SK-N-MC (cell line): ENCODE results near the gene CREB5.

Source experiments
- DNase-seq: peaks from one replicate; pipeline ENCODE4 v3.0.0-alpha.2; 2011; ENCODE audit warnings: low read depth, low spot score
- H3K27ac ChIP-seq: fragments of 200-600 bp; sonication (generic); 2 replicates; pipeline ENCODE4 v1.5.1; 2016; ENCODE audit warnings: mixed run types
- H3K36me3 ChIP-seq: fragments of 200-600 bp; sonication (generic); 2 replicates; pipeline ENCODE4 v1.6.1; 2017; ENCODE audit warnings: antibody characterized with exemption, low read length, mixed read lengths; ENCODE audit not compliant: insufficient read depth
- H3K4me3 ChIP-seq: fragments of 200-600 bp; sonication (generic); 2 replicates; pipeline ENCODE4 v1.5.1; 2016
- H3K9ac ChIP-seq: fragments of 200-600 bp; sonication (generic); 2 replicates; pipeline ENCODE4 v1.8.0; 2017; ENCODE audit warnings: mixed run types, mixed read lengths; ENCODE audit not compliant: insufficient read length
- H3K9me3 ChIP-seq: fragments of 200-600 bp; sonication (generic); 2 replicates; pipeline ENCODE4 v1.6.1; 2017; ENCODE audit warnings: low read depth, mild to moderate bottlenecking, antibody characterized with exemption, low read length, moderate library complexity, mixed read lengths
- EZH2 ChIP-seq: fragments of 200-600 bp; sonication (generic); IDR thresholded peaks from one replicate; pipeline ENCODE4 v1.6.1; 2017; ENCODE audit warnings: antibody characterized with exemption
- FOXP2 ChIP-seq: optimal IDR thresholded peaks from 2 replicates; pipeline ENCODE3; 2011; ENCODE audit warnings: mild to moderate bottlenecking, moderate library complexity; ENCODE audit not compliant: insufficient read depth; ENCODE audit errors: extremely low read length, control extremely low read depth
- POLR2AphosphoS5 ChIP-seq: IDR thresholded peaks from 2 replicates; pipeline ENCODE4 v1.6.1; 2012; ENCODE audit warnings: mild to moderate bottlenecking, low read depth, low read length, borderline replicate concordance

CREB5 gene

DNA sequence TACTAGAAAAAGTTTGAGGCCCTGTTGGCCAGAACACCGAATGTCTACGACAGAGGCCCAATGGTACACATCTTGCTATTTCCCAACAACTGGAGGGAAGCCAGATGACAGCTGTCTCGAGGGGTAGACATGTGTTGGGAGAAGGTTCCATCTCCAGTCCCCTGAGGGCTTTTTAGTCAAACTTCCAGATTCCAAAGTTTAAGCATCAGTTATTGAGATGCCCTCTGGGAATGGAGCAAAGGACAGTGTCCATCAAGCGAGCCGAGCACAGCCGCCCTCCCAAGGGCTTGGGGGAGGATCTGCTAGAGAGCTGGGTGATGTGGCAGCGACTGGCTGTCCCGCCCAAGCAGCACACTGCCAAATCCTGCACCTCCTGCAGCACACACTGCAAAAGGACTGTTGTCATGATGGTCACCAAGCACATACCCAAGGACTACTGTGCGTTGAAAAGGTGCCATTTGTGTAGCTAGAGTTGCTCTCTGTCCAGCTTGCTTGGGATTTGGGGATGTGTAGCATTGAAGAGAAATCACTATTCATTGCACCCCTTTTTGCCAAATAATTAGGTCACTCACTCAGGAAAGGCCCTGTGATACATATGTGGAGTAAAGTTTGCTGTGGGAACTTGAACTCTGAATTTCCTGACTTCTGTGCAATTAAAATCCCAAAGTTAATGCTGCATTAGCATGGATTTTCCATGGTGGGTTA, 381.2 kb downstream of the CREB5 start:
- Histone ChIP-seq H3K9me3 (no peaks in the 10 kb centered on the region), H3K27ac (no peak overlapping the region), H3K36me3 (no peaks in the 10 kb centered on the region), H3K4me3 (no peak overlapping the region), H3K9ac (no peak overlapping the region)
- TF ChIP-seq EZH2 (no peak), POLR2AphosphoS5 (no peak), FOXP2 (no peak)
- no peak for DNase-seq

GRCh38 chr7:28798274-28798673, 386.0 kb downstream of the CREB5 start:
- TF ChIP-seq POLR2AphosphoS5, result no peak
- TF ChIP-seq FOXP2, result no peak
- no peak for TF ChIP-seq EZH2
- H3K9ac ChIP-seq, result no peak overlapping the region
- no peaks in the 10 kb centered on the region for H3K9me3 ChIP-seq
- DNase-seq, result no peak
- no peaks in the 10 kb centered on the region for H3K36me3 ChIP-seq
- H3K27ac ChIP-seq, result no peak overlapping the region
- H3K4me3 ChIP-seq, result no peak overlapping the region

DNA sequence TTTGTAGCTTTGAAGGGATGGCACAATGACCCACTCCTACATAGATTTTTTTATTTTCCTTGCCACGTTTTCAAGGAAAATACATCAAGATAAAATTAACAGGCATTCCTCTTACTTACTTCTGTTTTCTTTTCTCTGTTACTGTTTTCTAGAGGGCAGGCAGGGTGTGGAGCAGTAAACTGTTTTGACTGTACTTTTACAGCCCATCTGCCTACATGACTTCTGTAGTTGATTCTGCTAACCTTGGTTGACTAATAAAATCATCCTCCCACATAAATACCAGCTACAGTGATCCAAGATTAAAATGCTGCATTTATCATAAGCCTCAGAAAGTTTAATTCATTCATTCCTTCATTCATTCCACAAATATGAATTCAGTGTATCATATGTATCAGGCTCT, 387.3 kb downstream of the CREB5 start:
- no peaks in the 10 kb centered on the region for H3K36me3 ChIP-seq
- H3K9ac ChIP-seq, result no peak overlapping the region
- H3K4me3 ChIP-seq, result no peak overlapping the region
- H3K9me3 ChIP-seq, result no peaks in the 10 kb centered on the region
- no peak for DNase-seq
- no peak overlapping the region for H3K27ac ChIP-seq
- TF ChIP-seq FOXP2, result no peak
- TF ChIP-seq POLR2AphosphoS5, result no peak
- TF ChIP-seq EZH2, result no peak

DNA sequence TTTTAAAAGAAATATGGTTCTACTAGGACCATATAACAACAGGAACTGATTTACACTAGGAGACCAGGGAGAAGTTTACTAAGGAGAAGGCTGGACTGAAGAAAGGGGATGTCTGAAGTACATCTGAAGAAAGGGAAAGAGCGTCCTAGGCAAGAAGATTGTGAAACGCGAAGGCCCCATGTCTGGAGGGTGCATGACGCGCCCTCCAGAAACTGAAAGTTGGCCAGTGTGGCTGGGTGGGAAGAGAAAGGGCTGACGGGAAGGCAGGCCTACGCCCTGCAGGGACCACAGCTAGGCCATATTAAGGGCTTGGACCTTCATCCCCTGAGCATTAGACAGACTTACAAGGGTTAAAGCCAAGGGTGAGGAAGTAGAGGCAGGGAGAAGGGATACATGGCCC, 387.8 kb downstream of the CREB5 start:
- no peak for DNase-seq
- TF ChIP-seq FOXP2 (no peak), POLR2AphosphoS5 (no peak), EZH2 (no peak)
- H3K9ac ChIP-seq, result no peak overlapping the region
- no peaks in the 10 kb centered on the region for H3K9me3 ChIP-seq
- no peak overlapping the region for H3K4me3 ChIP-seq
- H3K36me3 ChIP-seq, result no peaks in the 10 kb centered on the region
- H3K27ac ChIP-seq, result no peak overlapping the region

DNA sequence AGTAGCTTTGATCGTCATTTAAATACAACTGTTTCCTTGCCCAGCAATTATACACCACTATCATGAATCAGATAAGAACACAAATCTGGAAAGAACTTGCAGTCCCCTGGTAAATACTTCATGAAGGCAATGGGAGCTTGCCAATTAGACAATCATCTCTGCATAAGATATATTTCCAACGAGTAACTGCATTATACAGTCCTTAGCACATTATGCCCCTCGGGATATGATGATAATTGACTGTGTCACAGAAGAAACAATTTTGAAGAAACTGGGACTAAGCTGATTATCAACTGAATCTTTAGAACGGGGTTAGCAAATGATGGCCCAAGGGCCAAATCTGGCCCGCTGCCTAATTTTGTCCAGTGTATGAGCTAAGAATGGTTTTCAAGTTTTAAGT, 390.1 kb downstream of the CREB5 start:
- Histone ChIP-seq H3K9me3 (no peaks in the 10 kb centered on the region), H3K4me3 (no peak overlapping the region), H3K36me3 (no peaks in the 10 kb centered on the region), H3K9ac (no peak overlapping the region), H3K27ac (no peak overlapping the region)
- no peak for DNase-seq
- no peak for TF ChIP-seq EZH2
- TF ChIP-seq POLR2AphosphoS5, result no peak
- no peak for TF ChIP-seq FOXP2

DNA sequence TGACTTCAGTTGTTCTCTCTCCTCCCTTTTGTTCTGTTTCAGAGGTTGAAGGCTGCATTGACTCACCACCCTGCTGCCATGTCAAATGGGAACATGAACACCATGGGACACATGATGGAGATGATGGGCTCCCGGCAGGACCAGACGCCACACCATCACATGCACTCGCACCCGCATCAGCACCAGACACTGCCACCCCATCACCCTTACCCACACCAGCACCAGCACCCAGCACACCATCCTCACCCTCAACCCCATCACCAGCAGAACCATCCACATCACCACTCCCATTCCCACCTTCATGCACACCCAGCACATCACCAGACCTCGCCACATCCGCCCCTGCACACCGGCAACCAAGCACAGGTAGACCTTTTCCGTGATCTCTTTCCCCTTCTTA, 391.8 kb downstream of the CREB5 start:
- H3K4me3 ChIP-seq, result no peak overlapping the region
- H3K27ac ChIP-seq, result no peak overlapping the region
- no peak overlapping the region for H3K9ac ChIP-seq
- no peak for DNase-seq
- H3K36me3 ChIP-seq, result no peaks in the 10 kb centered on the region
- H3K9me3 ChIP-seq, result no peaks in the 10 kb centered on the region
- no peak for TF ChIP-seq EZH2
- no peak for TF ChIP-seq FOXP2
- no peak for TF ChIP-seq POLR2AphosphoS5

GRCh38 chr7:28804990-28805389, 392.7 kb downstream of the CREB5 start:
- DNase-seq, result no peak
- Histone ChIP-seq H3K4me3 (no peak overlapping the region), H3K36me3 (no peaks in the 10 kb centered on the region), H3K9me3 (no peaks in the 10 kb centered on the region), H3K9ac (no peak overlapping the region), H3K27ac (no peak overlapping the region)
- no peak for TF ChIP-seq POLR2AphosphoS5
- TF ChIP-seq FOXP2, result no peak
- no peak for TF ChIP-seq EZH2

DNA sequence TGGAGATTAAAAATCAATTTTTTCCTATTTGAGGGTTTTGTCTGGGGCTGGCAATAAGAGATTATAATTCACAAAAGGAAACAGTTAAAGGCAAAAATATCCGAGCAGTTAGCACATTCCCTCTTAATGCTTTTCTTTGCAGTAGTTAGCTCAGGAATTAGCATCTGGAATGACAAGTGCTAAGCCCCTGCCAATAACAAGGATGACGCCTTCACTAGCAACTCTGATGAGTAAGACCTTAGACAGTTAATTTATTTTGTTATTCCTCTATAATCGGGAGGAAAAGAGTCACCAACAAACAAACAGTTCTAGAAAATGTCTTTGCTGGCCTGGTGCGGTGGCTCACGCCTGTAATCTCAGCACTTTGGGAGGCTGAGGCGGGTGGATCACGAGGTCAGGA, 394.5 kb downstream of the CREB5 start:
- Histone ChIP-seq H3K27ac (no peak overlapping the region), H3K36me3 (no peaks in the 10 kb centered on the region), H3K9ac (no peak overlapping the region), H3K4me3 (no peak overlapping the region), H3K9me3 (no peaks in the 10 kb centered on the region)
- TF ChIP-seq POLR2AphosphoS5 (no peak), FOXP2 (no peak), EZH2 (no peak)
- DNase-seq, result no peak

GRCh38 chr7:28807396-28807994, 395.2 kb downstream of the CREB5 start:
- DNase-seq, result no peak
- H3K9me3 ChIP-seq, result no peaks in the 10 kb centered on the region
- TF ChIP-seq EZH2 (no peak), POLR2AphosphoS5 (no peak), FOXP2 (no peak)
- no peak overlapping the region for H3K9ac ChIP-seq
- H3K27ac ChIP-seq, result no peak overlapping the region
- no peaks in the 10 kb centered on the region for H3K36me3 ChIP-seq
- no peak overlapping the region for H3K4me3 ChIP-seq
